Measurements from ENCODE around the gene CDCA4. TPM values are rescaled to one million over a fixed set of nuclear protein-coding genes. Genes with fewer than 3 reads are reported as not detected.

Gene CDCA4
- total RNA-seq, 4 donors from 2014 or later: 5.7 to 8.5 (median 6.7) TPM

GRCh38 chr14:105015905-105016304 lies 5.0 kb downstream of the CDCA4 start:
- 74 to 76% methylated on average over 6 of the region's 6 CpGs for WGBS, 2 donors

DNA sequence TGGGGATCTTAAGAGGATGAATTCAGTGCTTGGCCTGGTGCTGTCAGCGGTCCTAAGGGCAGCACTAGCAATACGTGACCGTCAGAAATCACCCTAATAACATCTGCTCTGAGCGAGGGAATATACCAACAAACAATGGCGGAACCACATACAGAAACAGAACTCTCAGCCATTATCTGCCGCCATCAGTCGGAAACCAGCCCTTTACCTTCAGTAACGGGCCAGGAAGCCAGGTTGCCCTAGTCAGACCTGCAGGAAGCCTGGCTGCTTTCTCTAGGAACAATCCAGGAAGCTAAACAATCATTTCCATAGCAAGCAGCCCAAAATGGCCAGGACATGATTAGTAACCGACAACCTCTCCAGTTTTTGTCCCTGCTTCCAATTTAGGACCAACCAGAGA lies 5.6 kb downstream of the CDCA4 start:
- no peaks in the 10 kb centered on the region for H3K9me3 ChIP-seq
- DNase-seq (ENCODE audit: low spot score in 2 of 2): no peak
- WGBS, 2 donors: 68 to 72% methylated on average over 9 of the region's 9 CpGs
- H3K27ac ChIP-seq: no peak overlapping the region
- H3K4me3 ChIP-seq: no peak overlapping the region
- no peaks in the 10 kb centered on the region for H3K27me3 ChIP-seq
- peaks cover 0 to 15% (median 0%) of the 10 kb centered on the region in 3 donors for H3K36me3 ChIP-seq
- H3K4me1 ChIP-seq: peaks cover 0 to 20% (median 11%) of the 10 kb centered on the region in 4 donors
- TF ChIP-seq POLR2A (IDR thresholded peaks at IDR 0.05) (no peak), EP300 (IDR thresholded peaks at IDR 0.05) (no peak), CTCF (IDR thresholded peaks at IDR 0.05) (no peak)

More at GRCh38 chr14:105015905-105016304, 5.0 kb downstream of the CDCA4 start:
- Histone ChIP-seq H3K4me3 (no peak overlapping the region), H3K4me1 (peaks cover 0 to 25% (median 12%) of the 10 kb centered on the region in 4 donors), H3K36me3 (peaks cover 0 to 10% (median 0%) of the 10 kb centered on the region in 3 donors), H3K27ac (no peak overlapping the region), H3K9me3 (no peaks in the 10 kb centered on the region), H3K27me3 (no peaks in the 10 kb centered on the region)
- TF ChIP-seq POLR2A (IDR thresholded peaks at IDR 0.05): no peak
- TF ChIP-seq EP300 (IDR thresholded peaks at IDR 0.05): no peak
- no peak for TF ChIP-seq CTCF (IDR thresholded peaks at IDR 0.05)
- no peak for DNase-seq (ENCODE audit: low spot score in 2 of 2)

DNA sequence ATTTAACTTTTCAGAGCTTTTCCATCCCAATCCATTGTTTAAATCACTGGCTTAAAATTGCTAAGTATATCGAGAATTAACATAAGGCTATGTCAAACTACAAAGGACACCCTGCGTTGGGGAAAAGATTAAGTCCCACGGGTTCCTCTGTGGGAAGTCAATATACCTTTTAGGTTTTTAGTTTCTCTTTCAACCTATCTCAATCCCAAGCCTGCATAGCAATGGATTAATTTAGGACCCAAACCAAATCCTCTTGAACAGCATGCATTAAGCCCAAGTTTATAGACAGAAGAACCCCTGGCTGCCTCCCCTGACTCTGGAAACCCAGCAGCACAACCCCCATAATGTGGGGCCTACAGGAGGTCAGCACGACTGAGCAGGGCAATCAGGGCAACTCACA lies 6.3 kb downstream of the CDCA4 start:
- Histone ChIP-seq H3K27me3 (no peaks in the 10 kb centered on the region), H3K4me3 (no peak overlapping the region), H3K36me3 (peaks cover 0 to 21% (median 0%) of the 10 kb centered on the region in 3 donors), H3K27ac (no peak overlapping the region), H3K9me3 (no peaks in the 10 kb centered on the region), H3K4me1 (peaks cover 0 to 14% (median 6%) of the 10 kb centered on the region in 4 donors)
- DNase-seq (ENCODE audit: low spot score in 2 of 2): no peak
- 64 to 66% methylated on average over 4 of the region's 4 CpGs for WGBS, 2 donors
- TF ChIP-seq CTCF (IDR thresholded peaks at IDR 0.05): no peak
- TF ChIP-seq POLR2A (IDR thresholded peaks at IDR 0.05): no peak
- no peak for TF ChIP-seq EP300 (IDR thresholded peaks at IDR 0.05)

- TF ChIP-seq CTCF (IDR thresholded peaks at IDR 0.05) (no peak), POLR2A (IDR thresholded peaks at IDR 0.05) (no peak)
- peaks cover 0 to 22% (median 0%) of the 10 kb centered on the region in 3 donors for H3K36me3 ChIP-seq
- no peak overlapping the region for H3K4me3 ChIP-seq
- peaks cover 0 to 8% (median under 1%) of the 10 kb centered on the region in 4 donors for H3K4me1 ChIP-seq
- no peaks in the 10 kb centered on the region for H3K27me3 ChIP-seq
- DNase-seq (ENCODE audit: low spot score in 2 of 2): no peak
- H3K9me3 ChIP-seq: no peaks in the 10 kb centered on the region
- WGBS, 2 donors: 77 to 86% methylated on average over 8 to 9 of the region's 9 CpGs
- no peak overlapping the region for H3K27ac ChIP-seq
Measured at GRCh38 chr14:105014032-105014431, 6.9 kb downstream of the CDCA4 start.

GRCh38 chr14:105013150-105013785 lies 7.6 kb downstream of the CDCA4 start:
- Histone ChIP-seq H3K27me3 (no peaks in the 10 kb centered on the region), H3K9me3 (no peaks in the 10 kb centered on the region), H3K4me3 (no peak overlapping the region), H3K4me1 (peaks cover 0 to 4% (median 0%) of the 10 kb centered on the region in 4 donors), H3K36me3 (peaks cover 0 to 29% (median 0%) of the 10 kb centered on the region in 3 donors), H3K27ac (no peak overlapping the region)
- WGBS, 2 donors: 42 to 51% methylated on average over 8 of the region's 8 CpGs
- DNase-seq (ENCODE audit: low spot score in 2 of 2): no peak
- TF ChIP-seq EP300 (IDR thresholded peaks at IDR 0.05) (no peak), CTCF (IDR thresholded peaks at IDR 0.05) (no peak), POLR2A (IDR thresholded peaks at IDR 0.05) (no peak)

All from tibial nerve (tissue), 4 donors.